Fibroblast of lung (primary cell): Measurements from ENCODE around the gene GPAT3. TPM values are rescaled to one million over a fixed set of nuclear protein-coding genes. Genes with fewer than 3 reads are reported as not detected.
"Not testable (repeated sequence)": the region's sequence is repeated elsewhere in the genome, so short reads cannot be mapped to it uniquely, and the experiment has no call there.

Experiments
- DNase-seq, 2 donors: peaks; one replicate each; pipeline versions ENCODE4 v3.0.0 to v3.0.0-alpha.2; 2010; ENCODE audit warnings: low read depth in 2 of 2
- H2AFZ ChIP-seq: 2 replicates; pipeline ENCODE4 v1.5.1; 2012; ENCODE audit warnings: low read length, control low read depth, inconsistent platforms
- H3K27ac ChIP-seq: 2 replicates; pipeline ENCODE4 v1.5.1; 2011; ENCODE audit warnings: low read length, control low read depth; ENCODE audit not compliant: insufficient read depth
- H3K27me3 ChIP-seq: 2 replicates; pipeline ENCODE4 v1.5.1; 2011; ENCODE audit warnings: mild to moderate bottlenecking, low read length; ENCODE audit not compliant: control insufficient read depth, insufficient read depth
- H3K36me3 ChIP-seq: 2 replicates; pipeline ENCODE4 v1.5.1; 2011; ENCODE audit warnings: low read length; ENCODE audit not compliant: control insufficient read depth, insufficient read depth
- H3K4me1 ChIP-seq: 2 replicates; pipeline ENCODE4 v1.5.1; 2011; ENCODE audit warnings: low read length; ENCODE audit not compliant: control insufficient read depth, insufficient read depth; ENCODE audit errors: extremely low read depth
- H3K4me2 ChIP-seq: 2 replicates; pipeline ENCODE4 v1.5.1; 2011; ENCODE audit warnings: low read length, control low read depth; ENCODE audit not compliant: insufficient read depth; ENCODE audit errors: extremely low read depth
- H3K4me3 ChIP-seq, 4 experiments: fragments of 200-600 bp in 1 of 4; sonication (generic) in 1 of 4; replicated peaks in 1 of 4; 2 replicates each; pipeline ENCODE4 v1.5.1; 2011 to 2016; ENCODE audit warnings: low read length in 4 of 4, low read depth in 3 of 4, mild to moderate bottlenecking in 3 of 4, control low read depth in 2 of 4, inconsistent platforms in 1 of 4, mixed read lengths in 1 of 4; ENCODE audit not compliant: insufficient read depth in 1 of 4; ENCODE audit errors: control extremely low read depth in 1 of 4
- H3K79me2 ChIP-seq: 2 replicates; pipeline ENCODE4 v1.5.1; 2012; ENCODE audit warnings: mild to moderate bottlenecking, low read length, inconsistent platforms; ENCODE audit not compliant: control insufficient read depth, insufficient read depth
- H3K9ac ChIP-seq: 2 replicates; pipeline ENCODE4 v1.5.1; 2011; ENCODE audit warnings: mild to moderate bottlenecking, low read length, control low read depth; ENCODE audit not compliant: insufficient read depth
- H3K9me3 ChIP-seq: 2 replicates; pipeline ENCODE4 v1.5.1; 2012; ENCODE audit warnings: low read depth, low read length; ENCODE audit not compliant: control insufficient read depth, insufficient read depth
- H4K20me1 ChIP-seq: 2 replicates; pipeline ENCODE4 v1.5.1; 2011; ENCODE audit warnings: low read length; ENCODE audit not compliant: control insufficient read depth, insufficient read depth; ENCODE audit errors: extremely low read depth
- CTCF ChIP-seq, 2 donors: IDR thresholded peaks in 1 of 2; conservative IDR thresholded peaks in 1 of 2; 1 replicate in 1 of 2; 2 replicates in 1 of 2; pipeline ENCODE4 v1.5.1; 2011 to 2012; ENCODE audit warnings: low read length in 2 of 2, control low read depth in 1 of 2, inconsistent platforms in 1 of 2, low read depth in 1 of 2, mild to moderate bottlenecking in 1 of 2
- EZH2 ChIP-seq: IDR thresholded peaks from 2 replicates; pipeline ENCODE4 v1.5.1; 2012; ENCODE audit warnings: low read length, control low read depth, mild to moderate bottlenecking; ENCODE audit errors: missing control alignments
- polyA plus RNA-seq, 2 donors: library from polyadenylated mRNA; depleted of rRNA in 1 of 2; stranded (reverse) in 1 of 2; unstranded in 1 of 2; fragments of >200 nt; gene quantifications; 2 replicates each; pipeline ENCODE4 v1.2.1, GENCODE V29; 2011 to 2012; ENCODE audit warnings: missing spikeins in 1 of 2
- total RNA-seq: library from RNA; depleted of rRNA; stranded (reverse); fragments of >200 nt; gene quantifications from 2 replicates; pipeline ENCODE4 v1.2.1, GENCODE V29; 2014

The GPAT3 gene
- total and polyA plus RNA-seq, 2 donors (not counting 1 experiment from before 2014, with no cell fraction given): 2.6 to 4.1 TPM

GRCh38 chr4:83572848-83573247 lies 36.9 kb downstream of the GPAT3 start:
- Histone ChIP-seq H3K4me1 (no peaks in the 10 kb centered on the region), H3K27me3 (no peaks in the 10 kb centered on the region), H3K27ac (no peak overlapping the region), H4K20me1 (no peaks in the 10 kb centered on the region), H3K4me3 (no peak overlapping the region), H3K9me3 (no peaks in the 10 kb centered on the region), H3K9ac (no peak overlapping the region), H3K36me3 (no peaks in the 10 kb centered on the region), H3K4me2 (no peak overlapping the region), H3K79me2 (peaks cover 1% of the 10 kb centered on the region), H2AFZ (no peak overlapping the region)
- no peak for TF ChIP-seq EZH2
- no peak for DNase-seq

GRCh38 chr4:83574247-83574646 lies 38.3 kb downstream of the GPAT3 start:
- H3K4me1 ChIP-seq: no peaks in the 10 kb centered on the region
- no peaks in the 10 kb centered on the region for H3K36me3 ChIP-seq
- H3K9ac ChIP-seq: no peak overlapping the region
- H2AFZ ChIP-seq: no peak overlapping the region
- H3K27me3 ChIP-seq: no peaks in the 10 kb centered on the region
- no peak overlapping the region for H3K4me3 ChIP-seq
- H3K27ac ChIP-seq: no peak overlapping the region
- H3K4me2 ChIP-seq: no peak overlapping the region
- no peaks in the 10 kb centered on the region for H4K20me1 ChIP-seq
- DNase-seq: no peak
- no peaks in the 10 kb centered on the region for H3K9me3 ChIP-seq
- peaks cover 1% of the 10 kb centered on the region for H3K79me2 ChIP-seq
- TF ChIP-seq EZH2: no peak
- TF ChIP-seq CTCF (conservative IDR thresholded peaks at IDR 0.05 in 1 of 2, IDR thresholded peaks at IDR 0.05 in 1 of 2; ENCODE audit: low read depth in 1 of 2, low read length in 2 of 2): no peak

GRCh38 chr4:83576237-83576636 lies 40.3 kb downstream of the GPAT3 start:
- not testable (repeated sequence) for H3K4me3 ChIP-seq, H2AFZ ChIP-seq, H3K79me2 ChIP-seq, DNase-seq, H3K9me3 ChIP-seq, H3K4me1 ChIP-seq, H3K27ac ChIP-seq, H3K9ac ChIP-seq, H3K27me3 ChIP-seq, H3K4me2 ChIP-seq, H3K36me3 ChIP-seq, H4K20me1 ChIP-seq

- Histone ChIP-seq H3K9ac (no peak overlapping the region), H3K9me3 (no peaks in the 10 kb centered on the region), H3K79me2 (no peaks in the 10 kb centered on the region), H4K20me1 (no peaks in the 10 kb centered on the region), H3K4me2 (no peak overlapping the region), H3K4me3 (no peak overlapping the region), H3K27me3 (no peaks in the 10 kb centered on the region), H3K4me1 (no peaks in the 10 kb centered on the region), H3K36me3 (no peaks in the 10 kb centered on the region), H3K27ac (no peak overlapping the region), H2AFZ (no peak overlapping the region)
- peak in 1 of 2 donors; percentile 41 for DNase-seq
- no peak for TF ChIP-seq CTCF (conservative IDR thresholded peaks at IDR 0.05 in 1 of 2, IDR thresholded peaks at IDR 0.05 in 1 of 2; ENCODE audit: low read depth in 1 of 2, low read length in 2 of 2)
- no peak for TF ChIP-seq EZH2
Observed at GRCh38 chr4:83581411-83582288, 45.7 kb downstream of the GPAT3 start.
